Heart right ventricle (tissue), 16 donors: Measurements from ENCODE around the gene CTDP1. TPM values are rescaled to one million over a fixed set of nuclear protein-coding genes. Genes with fewer than 3 reads are reported as not detected.

ENCODE experiments used
- ATAC-seq, 8 donors: fragments of 200-7000 bp; cut with Tn5 transposase; one replicate each; pipeline ENCODE4 v1.9.1; 2020; ENCODE audit warnings: mild to moderate bottlenecking in 8 of 8, moderate library complexity in 8 of 8, moderate number of reproducible peaks in 1 of 8
- DNase-seq, 2 donors: peaks; one replicate each; pipeline ENCODE4 v3.0.0-alpha.2; 2020
- H3K27ac ChIP-seq, 10 donors: fragments of 200-600 bp; sonication (generic) in 2 of 10; one replicate each; pipeline versions ENCODE4 v1.5.0 to v1.8.0; 2020 to 2022; ENCODE audit warnings: mild to moderate bottlenecking in 3 of 10
- H3K27me3 ChIP-seq, 7 donors: fragments of 200-600 bp; one replicate each; pipeline ENCODE4 v1.8.0; 2021 to 2022; ENCODE audit warnings: mild to moderate bottlenecking in 2 of 7
- H3K36me3 ChIP-seq, 9 donors: fragments of 200-600 bp; sonication (generic) in 1 of 9; one replicate each; pipeline versions ENCODE4 v1.5.0 to v1.8.0; 2020 to 2022; ENCODE audit warnings: mild to moderate bottlenecking in 2 of 9
- H3K4me1 ChIP-seq, 9 donors: fragments of 200-600 bp; sonication (generic) in 1 of 9; one replicate each; pipeline versions ENCODE4 v1.5.0 to v1.8.0; 2020 to 2022; ENCODE audit warnings: mild to moderate bottlenecking in 4 of 9
- H3K4me3 ChIP-seq, 10 donors: fragments of 200-600 bp; sonication (generic) in 2 of 10; one replicate each; pipeline versions ENCODE4 v1.5.0 to v1.8.0; 2020 to 2022; ENCODE audit warnings: mild to moderate bottlenecking in 7 of 10, moderate library complexity in 2 of 10
- H3K9me3 ChIP-seq, 11 donors: fragments of 200-600 bp in 10 of 11; sonication (generic) in 2 of 11; one replicate each; pipeline versions ENCODE4 v1.5.0 to v1.8.0; 2013 to 2022; ENCODE audit warnings: mild to moderate bottlenecking in 2 of 11, control low read depth in 1 of 11, moderate library complexity in 1 of 11
- WGBS, 2 donors: extraction: QIAGEN DNeasy Blood & Tissue Kit; methylation state at CpG; one replicate each; pipeline ENCODE4 v1.1.7; 2013; ENCODE audit warnings: inconsistent platforms in 1 of 2; 5-methylcytosine and 5-hydroxymethylcytosine counted together
- intact Hi-C, 10 donors: fragments of 100-400 bp; cut with DNase I; formaldehyde crosslinking; loops; one replicate each; pipeline versions ENCODE4 v1.11.1 to v1.14.2; 2022
- polyA plus RNA-seq, 2 donors: library from polyadenylated mRNA; stranded (reverse); fragments of 200-250 nt; gene quantifications; one replicate each; pipeline ENCODE4 v1.2.3, GENCODE V29; 2013
- total RNA-seq, 10 donors: library from RNA; stranded (reverse); fragmentation: NEBNext Ultra II Directional in 3 of 10; extraction: Animal tissue kit (Norgen Biotek cat#: 25700) in 3 of 10; gene quantifications; one replicate each; pipeline versions ENCODE4 v1.2.1 to v1.2.4, GENCODE V29; 2021 to 2023
- TF ChIP-seq, protein P1 (sequence below), 9 donors: fragments of 200-600 bp; sonication (generic) in 2 of 9; IDR thresholded peaks; one replicate each; pipeline versions ENCODE4 v1.5.0 to v1.8.0; 2021 to 2022; ENCODE audit warnings: antibody characterized with exemption in 9 of 9, mild to moderate bottlenecking in 5 of 9, moderate library complexity in 1 of 9
- donor health status: Arrhythmogenic right ventricular cardiomyopathy.
- donor health status: ischemic (EF 13 %, LVEDD 7.1; RV severe dilation, severe dysfunction).
- donor health status: healthy with polysubstance abuse.
- donor health status: DM: no; HTN: yes; CAD: no.
- donor health status: DM: no; HTN: no; CAD: no.
- donor health status: ischemic (EF 25% LVEDD 6.9; RV normal size, moderate dysfunction).
- donor health status: ischemic (EF 25% LVEDD 5.7; RV mildly dilated, moderate dysfunction).
- donor health status: healthy.
- donor health status: DM: yes; HTN: yes; CAD: no.
- donor health status: Ischemic cardiomyopathy.
- donor health status: ischemic (EF 35%, LVEDD 5.7; RV mildly dilated, moderate dysfunction).
- donor health status: nonischemic (EF 11% LVEDD 7.7; RV severe dilation, severe dysfunction).
- donor health status: DM: yes; HTN: yes; CAD: no.
- donor health status: PGD.
- donor health status: ischemic (EF 29% LVEDD 5.4; RV normal size, mild dysfunction).
- donor health status: nonischemic (EF 23%, LVEDD 6.1; RV moderate dilation, normal function).

Gene CTDP1
- total and polyA plus RNA-seq, 12 donors, result 6.8 to 12.5 (median 9.3) TPM

DNA sequence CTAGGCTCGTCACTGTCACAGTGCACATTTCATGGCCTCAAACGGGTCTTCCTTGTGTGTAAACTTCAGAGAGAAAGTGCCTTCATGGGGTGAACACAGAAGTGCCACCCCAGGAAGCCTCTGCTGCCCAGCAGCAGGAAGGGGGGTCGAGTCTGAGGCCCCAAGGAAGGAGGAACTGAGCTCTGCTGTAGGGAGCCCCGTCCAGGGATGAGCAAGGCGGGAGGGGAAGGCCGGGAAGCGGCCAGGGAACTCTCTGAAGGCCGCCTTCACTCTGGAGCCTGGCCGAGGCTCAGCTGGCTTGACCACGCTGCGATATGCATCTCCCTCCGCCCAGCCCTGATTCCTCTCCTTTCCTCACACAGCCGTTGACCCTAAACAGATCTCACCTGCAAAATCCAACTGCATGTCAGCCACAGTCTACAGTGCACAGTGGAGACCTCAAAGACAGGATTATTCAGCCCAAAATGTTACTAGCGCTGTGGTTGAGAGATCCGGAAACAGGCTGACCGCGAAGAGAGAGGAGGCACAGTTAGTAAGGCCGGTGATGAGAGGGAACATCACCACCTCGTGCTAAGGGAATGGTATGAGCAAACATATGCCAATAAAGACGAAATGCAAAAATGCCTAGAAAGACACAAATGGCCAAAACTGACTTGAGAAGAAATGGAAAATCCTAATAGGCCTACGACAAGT is 34.2 kb upstream of the CTDP1 start:
- Histone ChIP-seq H3K4me3 (no peak overlapping the region), H3K27ac (no peak overlapping the region), H3K27me3 (peaks cover 0 to 27% (median 7%) of the 10 kb centered on the region in 7 donors), H3K36me3 (no peaks in the 10 kb centered on the region), H3K9me3 (no peaks in the 10 kb centered on the region), H3K4me1 (peaks cover 0 to 19% (median 0%) of the 10 kb centered on the region in 9 donors)
- intact Hi-C loops, result loop anchor here in 7 of 10 donors (2.0 to 10.0 kb wide), 4 partner anchors 61 to 267 kb away; no protein-coding TSS in a partner anchor
- peak in 2 of 8 donors; percentile 26 to 38 for ATAC-seq
- DNase-seq, result no peak
- 75 to 79% methylated on average over 21 of the region's 21 CpGs for WGBS, 2 donors
- TF ChIP-seq, protein P1, sequence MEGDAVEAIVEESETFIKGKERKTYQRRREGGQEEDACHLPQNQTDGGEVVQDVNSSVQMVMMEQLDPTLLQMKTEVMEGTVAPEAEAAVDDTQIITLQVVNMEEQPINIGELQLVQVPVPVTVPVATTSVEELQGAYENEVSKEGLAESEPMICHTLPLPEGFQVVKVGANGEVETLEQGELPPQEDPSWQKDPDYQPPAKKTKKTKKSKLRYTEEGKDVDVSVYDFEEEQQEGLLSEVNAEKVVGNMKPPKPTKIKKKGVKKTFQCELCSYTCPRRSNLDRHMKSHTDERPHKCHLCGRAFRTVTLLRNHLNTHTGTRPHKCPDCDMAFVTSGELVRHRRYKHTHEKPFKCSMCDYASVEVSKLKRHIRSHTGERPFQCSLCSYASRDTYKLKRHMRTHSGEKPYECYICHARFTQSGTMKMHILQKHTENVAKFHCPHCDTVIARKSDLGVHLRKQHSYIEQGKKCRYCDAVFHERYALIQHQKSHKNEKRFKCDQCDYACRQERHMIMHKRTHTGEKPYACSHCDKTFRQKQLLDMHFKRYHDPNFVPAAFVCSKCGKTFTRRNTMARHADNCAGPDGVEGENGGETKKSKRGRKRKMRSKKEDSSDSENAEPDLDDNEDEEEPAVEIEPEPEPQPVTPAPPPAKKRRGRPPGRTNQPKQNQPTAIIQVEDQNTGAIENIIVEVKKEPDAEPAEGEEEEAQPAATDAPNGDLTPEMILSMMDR (IDR thresholded peaks at IDR 0.05), result no peak

DNA sequence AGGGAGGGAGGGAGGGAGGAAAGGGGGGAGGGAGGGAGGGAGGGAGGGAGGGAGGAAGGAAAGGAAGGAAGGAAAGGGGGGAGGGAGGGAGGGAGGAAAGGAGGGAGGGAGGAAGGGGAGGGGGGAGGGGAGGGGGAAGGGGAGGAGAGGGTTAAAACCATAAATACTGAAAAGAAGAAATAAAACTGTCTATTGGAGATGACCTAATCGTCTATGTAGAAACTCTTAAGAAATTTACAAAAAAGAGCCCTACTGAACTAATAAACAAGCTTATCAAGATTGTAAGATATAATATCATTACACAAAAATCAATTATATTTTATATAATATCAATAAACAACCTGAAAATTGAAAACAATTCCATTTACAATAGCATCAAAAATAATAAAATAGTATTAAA is 32.3 kb upstream of the CTDP1 start:
- TF ChIP-seq, protein P1 (IDR thresholded peaks at IDR 0.05), result no peak
- Histone ChIP-seq H3K4me3 (no peak overlapping the region), H3K27me3 (peaks cover 0 to 28% (median 3%) of the 10 kb centered on the region in 7 donors), H3K9me3 (no peaks in the 10 kb centered on the region), H3K27ac (no peak overlapping the region), H3K4me1 (peaks cover 0 to 19% (median 0%) of the 10 kb centered on the region in 9 donors), H3K36me3 (no peaks in the 10 kb centered on the region)
- DNase-seq (no peak), ATAC-seq (no peak)
- WGBS, 2 donors, result 16 to 36% methylated on average over 1 of the region's 1 CpG
- intact Hi-C loops, result loop anchor here in 3 of 10 donors (10.0 kb wide), 2 partner anchors 63 to 113 kb away; no protein-coding TSS in a partner anchor

DNA sequence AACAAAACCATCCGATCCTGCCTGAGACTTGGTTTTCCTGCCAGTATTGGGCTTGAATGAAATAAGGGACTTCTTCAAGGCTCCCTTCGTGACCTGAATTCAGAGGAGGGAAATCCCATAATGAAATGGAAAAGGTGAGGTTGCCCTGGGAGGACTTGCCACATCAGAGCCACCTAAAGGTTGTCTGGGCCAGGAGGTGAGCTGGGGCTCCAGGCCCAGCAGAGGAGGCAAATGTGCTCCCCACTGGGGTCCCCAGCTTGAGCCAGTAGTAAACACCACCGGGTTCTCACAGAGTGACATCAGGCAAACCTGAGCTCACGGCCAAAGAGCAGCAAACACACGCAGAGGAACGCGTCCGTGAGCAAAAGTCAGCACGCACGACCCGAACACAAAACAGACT is 28.6 kb upstream of the CTDP1 start:
- no peaks in the 10 kb centered on the region for H3K36me3 ChIP-seq
- H3K9me3 ChIP-seq, result peaks cover 0 to 9% (median 0%) of the 10 kb centered on the region in 11 donors
- H3K4me3 ChIP-seq, result no peak overlapping the region
- H3K27me3 ChIP-seq, result peaks cover 0 to 11% (median 0%) of the 10 kb centered on the region in 7 donors
- intact Hi-C loops, result no loop called here
- WGBS, 2 donors, result 81 to 85% methylated on average over 11 of the region's 11 CpGs
- H3K27ac ChIP-seq, result no peak overlapping the region
- no peaks in the 10 kb centered on the region for H3K4me1 ChIP-seq
- DNase-seq (no peak), ATAC-seq (no peak)
- TF ChIP-seq, protein P1 (IDR thresholded peaks at IDR 0.05), result no peak

DNA sequence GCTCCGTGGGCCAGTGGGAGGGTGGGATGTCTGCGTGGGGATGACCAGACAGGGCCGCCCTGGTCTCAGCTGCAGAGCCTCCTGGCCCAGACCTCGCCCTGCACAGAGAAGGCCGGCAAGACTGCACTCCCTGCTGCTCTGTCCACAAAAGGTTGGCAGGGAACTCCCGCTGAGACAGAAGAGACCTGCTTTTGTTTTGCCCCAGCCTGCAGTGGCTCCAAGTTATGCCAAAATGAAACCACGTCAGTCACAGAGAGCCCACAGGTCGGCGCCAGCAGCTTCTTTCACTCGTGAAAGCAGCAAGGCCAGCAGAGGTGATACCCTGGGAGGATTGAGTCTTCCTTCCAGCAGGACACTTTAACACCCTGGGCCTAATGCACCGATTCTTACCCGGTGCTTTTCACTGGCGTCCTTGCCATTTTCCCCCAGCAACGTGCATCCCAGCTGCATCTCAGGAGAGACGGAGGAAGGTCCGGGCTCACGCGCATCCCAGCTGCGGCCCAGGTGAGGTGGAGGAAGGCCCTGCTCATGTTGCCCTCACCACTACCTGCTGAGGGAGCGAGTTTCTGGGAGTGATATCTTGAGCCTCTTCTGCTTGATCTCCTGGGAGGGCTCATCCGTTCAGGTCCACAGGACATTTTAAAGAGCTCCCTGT is 22.1 kb upstream of the CTDP1 start:
- Histone ChIP-seq H3K27ac (no peak overlapping the region), H3K36me3 (no peaks in the 10 kb centered on the region), H3K4me1 (no peaks in the 10 kb centered on the region), H3K4me3 (no peak overlapping the region), H3K9me3 (peaks cover 0 to 12% (median 0%) of the 10 kb centered on the region in 11 donors), H3K27me3 (peaks cover 0 to 15% (median 7%) of the 10 kb centered on the region in 7 donors)
- WGBS, 2 donors, result 72 to 77% methylated on average over 21 of the region's 21 CpGs
- ATAC-seq, result no peak
- TF ChIP-seq, protein P1 (IDR thresholded peaks at IDR 0.05), result no peak
- intact Hi-C loops, result no loop called here
- no peak for DNase-seq
